ENCODE data around the gene SPG7. TPM values are rescaled to one million over a fixed set of nuclear protein-coding genes. Genes with fewer than 3 reads are reported as not detected.

Gene SPG7
- total RNA-seq, 1 donor from 2014 or later: 184 TPM

DNA sequence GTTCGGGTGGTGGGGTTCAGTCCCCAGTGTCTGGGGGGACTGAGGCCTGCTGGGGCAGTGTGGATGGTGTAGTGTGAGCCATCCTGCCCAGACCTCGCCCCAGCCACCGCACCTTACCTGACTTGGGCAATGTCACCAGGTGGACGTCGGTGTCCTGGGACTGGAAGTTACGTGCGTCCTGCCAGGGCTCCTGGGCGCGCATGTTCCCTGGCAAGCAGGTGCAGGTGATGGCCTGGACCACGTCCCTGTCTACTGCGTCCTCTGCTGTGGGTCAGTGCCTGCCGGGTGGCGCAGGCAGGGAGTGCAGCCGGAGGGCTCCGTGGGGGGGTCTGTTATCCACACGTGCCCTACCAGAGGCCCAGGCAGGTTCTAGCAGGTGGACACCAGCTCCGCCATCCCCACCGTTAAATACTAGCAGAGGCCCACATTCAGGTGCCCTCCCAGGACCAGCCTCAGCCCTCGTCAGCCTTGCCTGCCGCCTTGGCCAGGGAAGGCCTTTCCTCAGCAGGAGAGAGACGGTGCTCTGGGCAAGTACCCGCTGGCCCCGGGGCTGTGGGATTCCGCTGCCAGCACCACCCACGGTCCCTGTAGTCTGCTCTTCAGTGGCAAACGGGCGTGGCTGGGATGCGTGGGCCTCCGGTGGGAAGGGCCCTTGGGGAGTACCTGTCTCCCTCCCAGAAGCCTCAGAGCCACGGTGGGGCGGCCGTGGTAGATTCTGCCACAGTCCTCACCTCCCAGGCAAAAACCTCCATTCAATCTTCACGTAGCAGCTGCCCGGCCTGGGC is 97.2 kb downstream of the SPG7 start:
- Mint-ChIP-seq H3K4me1 (ENCODE audit: low read depth) (peaks cover 11% of the 10 kb centered on the region), H3K36me3 (ENCODE audit: insufficient read depth) (no peaks in the 10 kb centered on the region), H3K27me3 (peaks cover 4% of the 10 kb centered on the region), H3K27ac (no peak overlapping the region), H3K4me3 (ENCODE audit: low read depth) (no peak overlapping the region), H3K9me3 (ENCODE audit: low read depth) (no peaks in the 10 kb centered on the region)
- DNase-seq (ENCODE audit: low spot score, unreplicated experiment): no peak
- TF ChIP-seq, protein P1, sequence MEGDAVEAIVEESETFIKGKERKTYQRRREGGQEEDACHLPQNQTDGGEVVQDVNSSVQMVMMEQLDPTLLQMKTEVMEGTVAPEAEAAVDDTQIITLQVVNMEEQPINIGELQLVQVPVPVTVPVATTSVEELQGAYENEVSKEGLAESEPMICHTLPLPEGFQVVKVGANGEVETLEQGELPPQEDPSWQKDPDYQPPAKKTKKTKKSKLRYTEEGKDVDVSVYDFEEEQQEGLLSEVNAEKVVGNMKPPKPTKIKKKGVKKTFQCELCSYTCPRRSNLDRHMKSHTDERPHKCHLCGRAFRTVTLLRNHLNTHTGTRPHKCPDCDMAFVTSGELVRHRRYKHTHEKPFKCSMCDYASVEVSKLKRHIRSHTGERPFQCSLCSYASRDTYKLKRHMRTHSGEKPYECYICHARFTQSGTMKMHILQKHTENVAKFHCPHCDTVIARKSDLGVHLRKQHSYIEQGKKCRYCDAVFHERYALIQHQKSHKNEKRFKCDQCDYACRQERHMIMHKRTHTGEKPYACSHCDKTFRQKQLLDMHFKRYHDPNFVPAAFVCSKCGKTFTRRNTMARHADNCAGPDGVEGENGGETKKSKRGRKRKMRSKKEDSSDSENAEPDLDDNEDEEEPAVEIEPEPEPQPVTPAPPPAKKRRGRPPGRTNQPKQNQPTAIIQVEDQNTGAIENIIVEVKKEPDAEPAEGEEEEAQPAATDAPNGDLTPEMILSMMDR (IDR thresholded peaks at IDR 0.05; ENCODE audit: unreplicated experiment): no peak

DNA sequence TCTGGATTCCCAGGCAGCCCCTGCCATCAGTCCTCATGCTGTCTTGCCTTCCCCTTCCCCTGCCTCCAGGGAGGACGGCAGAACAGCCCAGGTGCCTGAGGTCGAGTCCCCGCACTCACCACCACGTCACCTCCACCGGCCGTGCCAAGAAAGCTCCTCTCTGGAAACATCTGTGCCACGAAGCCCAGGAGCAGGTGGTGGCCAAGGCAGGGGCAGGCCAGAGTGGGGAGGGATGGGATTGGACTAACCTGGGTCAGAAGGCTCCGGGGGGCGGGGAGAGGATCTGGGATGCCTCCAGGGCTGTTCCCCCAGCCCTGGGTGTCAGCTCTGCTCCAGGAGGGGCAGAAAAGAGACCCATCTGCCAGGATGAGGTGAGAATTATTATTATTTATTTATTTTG is 97.8 kb downstream of the SPG7 start:
- Mint-ChIP-seq H3K9me3 (ENCODE audit: low read depth) (no peaks in the 10 kb centered on the region), H3K4me3 (ENCODE audit: low read depth) (no peak overlapping the region), H3K27me3 (peaks cover 4% of the 10 kb centered on the region), H3K36me3 (ENCODE audit: insufficient read depth) (no peaks in the 10 kb centered on the region), H3K27ac (no peak overlapping the region), H3K4me1 (ENCODE audit: low read depth) (peaks cover 11% of the 10 kb centered on the region)
- no peak for DNase-seq (ENCODE audit: low spot score, unreplicated experiment)
- TF ChIP-seq, protein P1 (IDR thresholded peaks at IDR 0.05; ENCODE audit: unreplicated experiment): no peak

Other genes starting within 250 kb of the SPG7 start
- gene ANKRD11, start 17.8 kb upstream of the SPG7 start, total RNA-seq: 178 and 183 TPM in 2 replicates
- 1,643 and 1,699 TPM in 2 replicates for gene RPL13, start 52.3 kb downstream of the SPG7 start, total RNA-seq
- gene CPNE7, start 67.4 kb downstream of the SPG7 start, total RNA-seq: 0.41 and 0.84 TPM in 2 replicates
- 29.6 and 36.3 TPM in 2 replicates for gene DPEP1, start 105.2 kb downstream of the SPG7 start, total RNA-seq
- 96.5 and 105 TPM in 2 replicates for gene CHMP1A, start 149.3 kb downstream of the SPG7 start, total RNA-seq
- gene SPATA33, start 149.4 kb downstream of the SPG7 start, total RNA-seq: 33.4 and 38.4 TPM in 2 replicates
- gene CDK10, start 178.3 kb downstream of the SPG7 start, total RNA-seq: 183 and 192 TPM in 2 replicates
- gene SPATA2L, start 193.3 kb downstream of the SPG7 start, total RNA-seq: 14.0 and 15.5 TPM in 2 replicates
- gene VPS9D1, start 212.5 kb downstream of the SPG7 start, total RNA-seq: 17.4 and 17.9 TPM in 2 replicates
- 22.5 and 25.0 TPM in 2 replicates for gene ZNF276, start 213.1 kb downstream of the SPG7 start, total RNA-seq